ENCODE data around the gene PDYN.
A peak's percentile ranks its signal among the peaks of the same experiment; 100 is the strongest.
"Not testable (repeated sequence)": the region's sequence is repeated elsewhere in the genome, so short reads cannot be mapped to it uniquely, and the experiment has no call there.

PDYN gene

DNA sequence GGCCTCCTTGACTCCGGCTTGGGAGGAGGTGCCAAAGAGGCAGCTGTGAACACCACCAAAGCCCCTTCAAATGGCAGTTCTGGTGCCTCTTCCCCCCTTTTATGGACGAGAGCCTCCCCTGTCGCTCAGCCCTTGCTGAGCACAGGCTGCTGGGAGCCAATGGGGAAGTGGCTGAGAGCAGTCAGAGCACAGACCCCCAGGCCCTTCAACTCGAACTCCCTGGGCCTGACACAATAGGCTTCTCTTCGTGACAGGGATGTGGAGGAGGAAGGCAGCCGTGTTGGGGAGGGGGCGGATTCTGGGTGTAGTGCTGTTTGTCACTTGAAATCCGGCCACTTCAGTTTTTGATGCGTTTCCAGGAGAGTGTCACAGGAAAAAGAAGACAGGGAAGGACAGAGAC is at the start of gene PDYN:
TSS of gene PDYN (minus strand) at position 73 of the 400 bp plus-strand sequence. CDS start 10,974 bp downstream, outside the sequence.
- no peak for DNase-seq

GRCh38 chr20:2042400-2042799 is 48.5 kb upstream of the PDYN start:
- no peak for DNase-seq

DNA sequence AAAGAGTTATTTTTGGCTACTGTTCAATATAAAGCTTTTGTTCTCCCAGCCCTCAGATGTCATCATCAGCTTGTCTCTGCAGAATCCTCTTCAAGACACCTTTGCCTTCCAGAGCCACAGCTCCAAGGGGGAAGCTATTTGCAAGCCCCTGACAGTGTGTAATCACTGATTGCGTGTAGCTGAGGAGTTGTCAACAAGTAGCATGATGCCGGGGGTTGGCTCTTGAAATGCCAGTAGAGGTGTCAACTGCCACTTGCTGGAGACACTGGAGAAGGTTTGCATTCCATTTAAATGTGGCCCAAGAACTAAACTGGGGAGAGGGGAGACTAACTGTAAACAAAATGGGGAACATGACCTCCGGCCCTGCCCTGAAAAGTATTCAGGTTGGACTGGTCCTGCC is 44.3 kb upstream of the PDYN start:
- no peak for DNase-seq

DNA sequence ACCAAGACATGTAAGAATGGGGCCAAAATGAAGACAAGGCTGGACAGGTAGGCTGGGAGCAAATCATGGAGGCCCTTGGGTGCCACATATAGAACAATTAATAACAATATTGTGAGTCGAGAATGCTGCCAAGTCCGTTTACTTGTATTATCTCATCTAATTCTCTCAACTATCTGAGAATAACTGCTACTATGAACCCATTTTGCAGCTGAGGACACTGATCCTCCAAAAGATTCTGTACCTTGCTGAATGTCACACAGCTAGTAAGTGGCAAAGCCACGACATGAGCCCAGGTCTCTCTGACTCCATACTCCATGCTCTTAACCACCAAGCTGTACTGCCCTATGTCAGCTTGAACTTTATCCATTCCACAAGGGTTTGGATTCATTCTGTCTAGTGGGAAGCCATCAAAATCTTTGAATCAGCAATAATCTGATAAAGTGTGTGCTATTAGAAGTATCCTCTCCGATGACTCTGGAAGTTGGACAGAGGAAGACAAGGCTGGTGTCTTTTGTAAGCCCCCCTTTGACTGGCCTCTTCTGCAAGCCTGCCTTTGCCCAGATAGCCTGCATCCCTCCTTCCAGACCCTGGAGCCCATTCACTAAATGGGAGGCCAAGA is 43.5 kb upstream of the PDYN start:
- no peak for DNase-seq

GRCh38 chr20:2036357-2036756 is 42.5 kb upstream of the PDYN start:
- not testable (repeated sequence) for DNase-seq

DNA sequence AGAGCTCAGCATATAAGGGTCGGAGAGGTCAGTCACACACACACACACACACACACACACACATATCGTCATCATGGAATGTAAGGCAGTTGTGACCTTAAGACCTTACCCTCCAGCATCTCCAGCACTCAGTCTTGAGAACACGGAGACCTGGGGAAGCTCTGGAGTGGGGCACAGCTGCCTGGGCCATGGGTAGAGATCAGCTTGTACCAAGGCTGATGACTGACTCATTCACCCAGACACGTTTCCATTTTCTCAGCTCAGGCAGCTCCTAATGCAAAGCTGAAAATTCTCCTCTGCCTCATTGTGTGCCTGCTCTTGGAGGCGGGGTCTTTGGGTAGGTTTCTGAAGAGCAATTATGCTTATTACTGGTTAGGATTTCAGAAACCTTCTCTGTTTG is 38.3 kb upstream of the PDYN start:
- DNase-seq: no peak

DNA sequence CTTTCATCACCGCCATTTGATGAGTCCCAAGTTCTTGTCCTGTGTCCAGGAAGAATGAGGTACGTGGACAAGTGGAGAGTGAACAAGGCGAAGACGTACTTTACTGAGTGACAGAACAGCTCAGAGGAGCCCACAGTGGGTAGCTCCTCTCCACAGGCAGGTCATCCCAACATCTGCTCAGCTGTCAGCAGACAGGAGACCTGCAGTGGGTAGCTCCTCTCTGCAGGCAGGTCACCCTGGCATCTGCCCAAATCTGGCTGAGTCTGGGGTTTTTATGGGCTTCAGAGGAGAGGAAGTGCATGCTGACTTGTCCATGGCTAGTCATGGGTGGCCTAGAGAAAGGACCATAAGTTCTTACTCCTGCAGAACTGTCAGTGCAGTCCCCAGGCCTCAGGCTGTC is 32.7 kb upstream of the PDYN start:
- no peak for DNase-seq

DNA sequence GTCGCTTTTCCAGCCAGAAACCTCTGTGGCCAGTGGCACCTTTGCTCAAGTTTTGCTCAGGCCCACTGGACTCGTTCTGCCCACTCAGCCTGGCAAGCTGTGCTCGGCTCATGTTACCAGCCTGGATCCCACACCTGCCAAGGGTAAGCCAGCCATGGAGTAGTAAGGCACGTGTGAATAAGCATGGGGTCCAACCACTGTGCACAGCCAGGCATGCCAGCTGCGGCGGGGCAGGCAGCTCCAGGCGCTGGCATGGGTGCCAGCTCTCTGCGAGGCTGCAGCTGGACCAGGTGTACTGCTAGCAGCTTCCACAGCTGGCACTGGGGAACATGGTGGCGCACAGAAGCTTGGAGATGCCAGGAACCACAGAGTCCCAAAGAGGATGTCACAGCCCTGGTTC is 32.1 kb upstream of the PDYN start:
- no peak for DNase-seq

DNA sequence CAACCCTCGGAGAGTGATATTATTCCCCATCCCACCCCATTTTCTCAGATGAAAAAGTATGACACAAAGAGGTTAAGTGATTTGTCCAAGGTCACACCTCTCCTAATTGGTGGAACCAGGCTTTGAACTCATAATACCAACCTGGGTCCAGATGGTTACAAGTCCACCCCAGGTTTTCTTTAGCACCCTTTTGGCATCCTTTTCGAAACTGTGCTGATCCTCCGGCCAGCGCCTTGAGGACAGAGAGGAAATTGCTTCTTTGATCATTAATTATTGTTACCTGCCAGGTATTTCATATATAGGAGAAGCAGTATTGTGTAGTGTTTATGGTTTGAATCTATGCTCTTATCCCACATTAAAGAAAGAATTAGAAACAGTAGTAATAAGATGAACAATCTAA is 29.3 kb upstream of the PDYN start:
- no peak for DNase-seq

GRCh38 chr20:2022163-2022562 is 28.3 kb upstream of the PDYN start:
- no peak for DNase-seq

DNA sequence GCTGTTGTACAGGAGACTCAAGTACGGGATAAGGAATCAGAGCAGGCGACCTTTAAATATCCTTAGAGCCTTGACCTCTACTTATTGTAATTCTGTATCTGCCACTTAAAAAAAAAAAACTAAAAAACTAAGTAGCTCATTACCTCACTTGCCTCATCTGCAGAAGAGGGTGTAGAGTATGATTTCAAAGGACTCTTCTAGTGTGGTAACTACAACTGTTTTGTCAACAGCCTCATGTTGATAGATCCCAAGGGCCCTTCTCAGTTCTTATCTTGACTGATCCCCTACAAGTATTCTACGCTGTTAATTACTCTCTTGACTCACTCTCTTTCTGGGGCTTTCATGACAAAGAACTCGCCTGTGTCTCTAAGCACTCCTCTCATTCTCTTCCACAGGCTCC is 16.7 kb upstream of the PDYN start:
- DNase-seq: peak; percentile 20

- no peak for DNase-seq
These were observed 12.8 kb upstream of the PDYN start for GRCh38 chr20:2006452-2007361.

DNA sequence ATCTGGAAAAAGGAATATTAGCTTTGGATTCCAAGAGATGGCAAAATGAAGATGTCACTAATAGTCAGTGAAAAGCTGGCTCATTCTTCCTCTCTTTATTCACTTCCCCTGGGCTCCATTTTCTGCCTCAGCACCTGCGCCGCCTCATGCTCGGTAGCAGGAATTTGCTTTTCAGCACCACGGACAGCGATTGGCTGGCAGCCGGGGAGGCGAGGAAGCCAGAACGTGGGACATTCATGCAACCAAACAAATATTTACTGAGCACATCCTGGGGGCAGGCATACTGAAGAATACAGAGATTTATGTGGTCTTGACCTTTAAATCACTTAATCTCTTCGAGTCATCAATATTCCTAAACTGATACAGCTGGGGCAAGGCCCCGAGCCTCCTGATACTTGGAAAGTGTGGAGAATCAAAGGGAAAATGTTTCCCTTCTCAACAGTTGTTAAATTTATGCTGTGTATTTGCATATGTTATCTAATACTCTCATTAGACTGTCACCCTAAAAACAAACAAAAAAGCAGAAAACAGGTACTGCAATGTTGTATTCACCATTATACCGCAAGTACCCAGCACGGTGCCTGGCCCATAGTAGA is 12.1 kb upstream of the PDYN start:
- no peak for DNase-seq

- no peak for DNase-seq
These were observed 11.5 kb upstream of the PDYN start for GRCh38 chr20:2005359-2005758.

GRCh38 chr20:2004171-2004570 is 10.3 kb upstream of the PDYN start:
- DNase-seq: no peak

DNA sequence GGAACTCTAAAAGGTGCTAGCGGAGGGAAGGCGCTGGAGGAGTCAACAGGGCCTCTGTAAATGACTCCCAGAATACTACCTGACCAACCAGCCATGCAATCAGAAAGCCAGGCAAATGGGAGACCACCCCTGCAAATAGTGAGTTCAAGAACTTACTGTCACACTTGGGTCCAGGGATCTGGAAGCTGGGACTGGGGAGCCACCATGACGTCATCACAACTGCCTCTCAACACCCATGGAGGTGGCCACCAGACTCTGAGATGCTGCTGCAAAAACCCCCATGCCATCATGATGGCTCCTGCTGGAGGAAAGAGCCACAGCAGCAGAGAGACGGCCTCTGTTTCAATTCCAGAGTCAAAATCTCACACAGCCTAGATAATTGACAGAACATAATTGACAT is 8.5 kb upstream of the PDYN start:
- no peak for DNase-seq

DNA sequence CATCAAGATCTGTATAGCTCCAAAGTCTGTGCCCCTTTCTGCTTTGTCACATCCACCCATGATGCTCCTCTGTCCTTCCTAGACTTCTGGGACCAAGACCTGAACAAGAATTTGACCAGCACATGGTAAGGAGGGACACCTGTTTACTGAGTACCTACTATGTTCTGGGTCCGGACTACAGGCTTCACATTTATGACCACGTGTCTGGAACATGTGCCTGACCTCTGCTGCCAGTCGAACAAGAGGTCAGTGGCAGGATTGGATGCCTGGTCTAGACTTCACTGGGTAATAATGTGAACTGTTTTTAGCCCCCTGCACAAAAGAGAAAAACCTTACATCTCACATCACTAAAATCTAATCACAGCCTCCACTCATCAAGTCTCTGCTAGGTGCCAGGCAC is 7.3 kb upstream of the PDYN start:
- no peak for DNase-seq

GRCh38 chr20:2000285-2000684 is 6.4 kb upstream of the PDYN start:
- DNase-seq: no peak

GRCh38 chr20:1998715-1999114 is 4.9 kb upstream of the PDYN start:
- DNase-seq: no peak

- DNase-seq: no peak
These were observed 4.3 kb upstream of the PDYN start for GRCh38 chr20:1998193-1998520.

- no peak for DNase-seq
These were observed 3.8 kb upstream of the PDYN start for GRCh38 chr20:1997483-1998192.

DNA sequence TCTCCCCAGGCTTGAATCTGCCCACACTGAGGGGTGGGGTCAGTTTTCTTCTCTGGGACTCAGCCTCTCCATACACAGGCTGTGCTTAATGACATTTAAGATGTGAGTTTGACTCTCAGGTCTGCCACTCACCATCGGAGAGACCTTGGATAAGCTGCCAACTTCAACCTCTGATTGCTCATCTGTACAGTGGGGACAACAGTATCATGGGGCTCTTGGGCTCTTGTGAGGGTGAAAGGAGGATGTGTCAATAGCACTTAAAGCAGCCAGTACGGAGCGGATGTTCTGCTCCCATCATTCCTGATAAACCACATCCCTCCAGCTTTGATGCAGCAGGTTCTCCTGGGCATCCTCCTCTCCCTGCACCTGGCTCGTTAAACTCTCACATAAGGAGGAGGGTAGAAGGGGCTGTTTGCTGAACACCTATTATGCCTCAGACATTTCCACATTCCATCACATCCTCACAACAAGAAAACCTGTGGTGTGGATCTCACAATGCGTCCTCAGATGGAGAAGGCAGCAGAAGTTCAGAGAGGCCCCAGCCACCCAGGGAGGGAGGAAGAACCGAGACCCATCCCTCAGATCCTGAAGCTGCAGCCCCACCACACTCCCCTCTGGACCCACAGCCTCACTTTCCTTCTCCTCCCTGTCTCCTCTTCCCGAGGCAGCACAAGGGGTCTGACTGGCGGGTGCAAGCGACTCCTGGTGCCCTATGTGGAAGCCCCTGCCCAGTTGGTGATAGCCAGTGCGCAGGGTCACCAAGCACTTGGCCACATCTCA is 1.9 kb upstream of the PDYN start:
- no peak for DNase-seq

- DNase-seq: no peak
These were observed 769 bp upstream of the PDYN start for GRCh38 chr20:1994627-1995026.
